ENCODE data around the gene EBF3. TPM values are rescaled to one million over a fixed set of nuclear protein-coding genes. Genes with fewer than 3 reads are reported as not detected.

The EBF3 gene
- total RNA-seq, 1 experiment from 2014 or later: not detected

DNA sequence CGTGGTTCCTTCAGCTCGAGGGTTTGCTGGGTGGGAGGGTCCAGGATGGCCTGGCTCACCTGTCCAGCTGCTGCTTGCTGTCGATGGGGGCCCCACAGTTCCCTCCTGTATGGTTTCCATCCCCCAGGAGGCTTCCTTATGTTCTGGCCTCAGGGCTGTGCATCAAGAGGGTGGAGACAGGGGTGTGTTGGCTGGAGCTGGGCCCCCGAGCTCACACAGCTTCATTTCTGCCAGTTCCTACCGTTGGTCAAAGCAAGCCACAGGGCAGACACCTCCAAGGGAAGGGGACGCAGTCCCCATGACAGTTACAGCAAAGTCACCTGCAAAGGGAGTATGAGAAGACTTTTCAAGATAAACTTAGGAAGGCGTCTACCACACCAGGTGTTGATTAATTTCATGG, 156.9 kb downstream of the EBF3 start:
- TF ChIP-seq, protein P1, sequence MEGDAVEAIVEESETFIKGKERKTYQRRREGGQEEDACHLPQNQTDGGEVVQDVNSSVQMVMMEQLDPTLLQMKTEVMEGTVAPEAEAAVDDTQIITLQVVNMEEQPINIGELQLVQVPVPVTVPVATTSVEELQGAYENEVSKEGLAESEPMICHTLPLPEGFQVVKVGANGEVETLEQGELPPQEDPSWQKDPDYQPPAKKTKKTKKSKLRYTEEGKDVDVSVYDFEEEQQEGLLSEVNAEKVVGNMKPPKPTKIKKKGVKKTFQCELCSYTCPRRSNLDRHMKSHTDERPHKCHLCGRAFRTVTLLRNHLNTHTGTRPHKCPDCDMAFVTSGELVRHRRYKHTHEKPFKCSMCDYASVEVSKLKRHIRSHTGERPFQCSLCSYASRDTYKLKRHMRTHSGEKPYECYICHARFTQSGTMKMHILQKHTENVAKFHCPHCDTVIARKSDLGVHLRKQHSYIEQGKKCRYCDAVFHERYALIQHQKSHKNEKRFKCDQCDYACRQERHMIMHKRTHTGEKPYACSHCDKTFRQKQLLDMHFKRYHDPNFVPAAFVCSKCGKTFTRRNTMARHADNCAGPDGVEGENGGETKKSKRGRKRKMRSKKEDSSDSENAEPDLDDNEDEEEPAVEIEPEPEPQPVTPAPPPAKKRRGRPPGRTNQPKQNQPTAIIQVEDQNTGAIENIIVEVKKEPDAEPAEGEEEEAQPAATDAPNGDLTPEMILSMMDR (conservative IDR thresholded peaks at IDR 0.05): no peak
- no peak for TF ChIP-seq EZH2 (IDR thresholded peaks at IDR 0.05; ENCODE audit: low read depth)
- H4K20me1 ChIP-seq (ENCODE audit: insufficient read depth): no peaks in the 10 kb centered on the region
- H3F3A ChIP-seq (ENCODE audit: insufficient read depth, low read depth): no peaks in the 10 kb centered on the region
- no peak overlapping the region for H3K4me3 ChIP-seq
- peaks cover 44% of the 10 kb centered on the region for H3K27me3 ChIP-seq (ENCODE audit: insufficient read depth, low read depth)
- no peaks in the 10 kb centered on the region for H3K36me3 ChIP-seq (ENCODE audit: low read depth)
- ChIA-PET POLR2A (ENCODE audit: unreplicated experiment) (no interaction called here), CTCF (no interaction called here)
- intact Hi-C loops (cut with micrococcal nuclease; ENCODE audit: unreplicated experiment): no loop called here
- H3K27ac ChIP-seq: no peak overlapping the region
- no peak overlapping the region for H3K4me2 ChIP-seq
- DNase-seq: no peak
- H2AFZ ChIP-seq: no peak overlapping the region
- H3K4me1 ChIP-seq (replicated peaks; ENCODE audit: insufficient read depth): no peaks in the 10 kb centered on the region
- H3K79me2 ChIP-seq (ENCODE audit: low read depth): no peaks in the 10 kb centered on the region
- no peaks in the 10 kb centered on the region for H3K9me2 ChIP-seq (ENCODE audit: insufficient read depth)
- BruUV-seq (replicated peaks): no TSS peak
- no peaks in the 10 kb centered on the region for H3K9me3 ChIP-seq (ENCODE audit: insufficient read depth, low read depth)

DNA sequence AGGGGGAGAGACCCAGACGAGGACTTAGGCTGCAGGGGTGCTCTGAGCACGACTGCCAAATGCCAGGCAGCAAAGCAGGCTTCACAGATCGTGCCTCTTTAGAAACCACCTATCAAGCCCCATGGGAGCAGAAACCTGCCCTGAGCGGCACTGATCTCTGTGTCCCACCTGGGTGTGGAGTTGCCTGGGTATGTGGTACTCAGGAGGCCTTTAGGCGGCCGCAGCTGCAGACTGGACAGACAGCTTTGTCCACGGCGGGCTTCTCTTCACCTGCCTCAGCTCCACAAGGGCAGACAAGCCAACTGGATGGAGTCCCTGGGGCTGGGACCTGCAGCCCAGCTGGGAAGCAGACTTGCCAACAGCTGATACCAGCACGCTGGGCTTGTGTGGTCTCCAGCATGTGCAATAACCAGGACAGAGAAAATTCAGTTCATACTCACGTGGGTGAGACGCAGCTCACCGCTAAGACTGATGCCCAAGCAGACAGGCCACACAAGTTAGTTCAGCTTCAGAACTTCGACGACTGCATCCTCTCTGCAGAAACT, 163.2 kb downstream of the EBF3 start:
- TF ChIP-seq EZH2 (IDR thresholded peaks at IDR 0.05; ENCODE audit: low read depth): no peak
- TF ChIP-seq, protein P1 (conservative IDR thresholded peaks at IDR 0.05): no peak
- Histone ChIP-seq H3K4me3 (no peak overlapping the region), H3K27ac (no peak overlapping the region), H3K4me2 (no peak overlapping the region), H3K36me3 (ENCODE audit: low read depth) (no peaks in the 10 kb centered on the region), H4K20me1 (ENCODE audit: insufficient read depth) (no peaks in the 10 kb centered on the region), H3K4me1 (replicated peaks; ENCODE audit: insufficient read depth) (no peaks in the 10 kb centered on the region), H3K9me2 (ENCODE audit: insufficient read depth) (no peaks in the 10 kb centered on the region), H2AFZ (no peak overlapping the region), H3K79me2 (ENCODE audit: low read depth) (no peaks in the 10 kb centered on the region), H3K9me3 (ENCODE audit: insufficient read depth, low read depth) (no peaks in the 10 kb centered on the region), H3K27me3 (ENCODE audit: insufficient read depth, low read depth) (peaks cover 47% of the 10 kb centered on the region), H3F3A (ENCODE audit: insufficient read depth, low read depth) (no peaks in the 10 kb centered on the region)
- ChIA-PET CTCF (no interaction called here), POLR2A (ENCODE audit: unreplicated experiment) (no interaction called here)
- BruUV-seq (replicated peaks): no TSS peak
- DNase-seq: no peak
- intact Hi-C loops (cut with micrococcal nuclease; ENCODE audit: unreplicated experiment): no loop called here

DNA sequence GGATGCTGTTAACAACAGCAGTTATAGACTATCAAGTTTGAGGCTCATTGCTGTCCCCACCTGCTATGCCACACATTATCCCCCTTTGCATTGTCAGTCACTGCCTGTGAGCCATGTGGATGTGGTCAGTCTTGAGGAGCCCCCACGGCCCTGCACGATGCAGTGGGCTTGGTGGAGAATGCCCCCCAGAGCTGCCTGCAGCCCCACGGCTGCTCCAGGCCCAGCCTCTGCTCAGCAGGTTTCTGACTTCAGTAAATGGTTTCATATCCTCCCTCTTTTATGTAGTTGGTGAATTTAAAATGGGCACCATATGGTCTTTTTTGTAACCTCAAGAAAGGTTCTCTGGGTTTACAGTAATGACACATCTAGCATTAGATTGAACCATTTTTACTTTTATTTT, 164.1 kb downstream of the EBF3 start:
- Histone ChIP-seq H3F3A (ENCODE audit: insufficient read depth, low read depth) (no peaks in the 10 kb centered on the region), H3K79me2 (ENCODE audit: low read depth) (no peaks in the 10 kb centered on the region), H2AFZ (no peak overlapping the region), H4K20me1 (ENCODE audit: insufficient read depth) (no peaks in the 10 kb centered on the region), H3K4me1 (replicated peaks; ENCODE audit: insufficient read depth) (no peaks in the 10 kb centered on the region), H3K36me3 (ENCODE audit: low read depth) (no peaks in the 10 kb centered on the region), H3K4me3 (no peak overlapping the region), H3K9me3 (ENCODE audit: insufficient read depth, low read depth) (no peaks in the 10 kb centered on the region), H3K4me2 (no peak overlapping the region), H3K9me2 (ENCODE audit: insufficient read depth) (no peaks in the 10 kb centered on the region), H3K27ac (no peak overlapping the region), H3K27me3 (ENCODE audit: insufficient read depth, low read depth) (peaks cover 47% of the 10 kb centered on the region)
- intact Hi-C loops (cut with micrococcal nuclease; ENCODE audit: unreplicated experiment): no loop called here
- TF ChIP-seq, protein P1 (conservative IDR thresholded peaks at IDR 0.05): no peak
- no peak for TF ChIP-seq EZH2 (IDR thresholded peaks at IDR 0.05; ENCODE audit: low read depth)
- no peak for DNase-seq
- ChIA-PET POLR2A (ENCODE audit: unreplicated experiment) (no interaction called here), CTCF (no interaction called here)
- BruUV-seq (replicated peaks): no TSS peak

All from PC-9 (cell line).